MM.1S (cell line): ENCODE measurements around the gene RNASEH1.

Experiments
- CTCF ChIP-seq: fragments of 300-600 bp; sonication (generic); IDR thresholded peaks from 2 replicates; pipeline ENCODE4 v1.5.1; 2016; ENCODE audit warnings: antibody characterized with exemption, low read length, mixed read lengths
- EZH2 ChIP-seq: fragments of 300-600 bp; sonication (generic); optimal IDR thresholded peaks from 2 replicates; pipeline ENCODE3; 2017; ENCODE audit warnings: low read depth, mild to moderate bottlenecking, antibody characterized with exemption, low read length, mixed read lengths
- EZH2phosphoT487 ChIP-seq: fragments of 300-600 bp; sonication (generic); IDR thresholded peaks from 2 replicates; pipeline ENCODE4 v1.6.1; 2018; ENCODE audit warnings: antibody characterized with exemption, low read length

DNA sequence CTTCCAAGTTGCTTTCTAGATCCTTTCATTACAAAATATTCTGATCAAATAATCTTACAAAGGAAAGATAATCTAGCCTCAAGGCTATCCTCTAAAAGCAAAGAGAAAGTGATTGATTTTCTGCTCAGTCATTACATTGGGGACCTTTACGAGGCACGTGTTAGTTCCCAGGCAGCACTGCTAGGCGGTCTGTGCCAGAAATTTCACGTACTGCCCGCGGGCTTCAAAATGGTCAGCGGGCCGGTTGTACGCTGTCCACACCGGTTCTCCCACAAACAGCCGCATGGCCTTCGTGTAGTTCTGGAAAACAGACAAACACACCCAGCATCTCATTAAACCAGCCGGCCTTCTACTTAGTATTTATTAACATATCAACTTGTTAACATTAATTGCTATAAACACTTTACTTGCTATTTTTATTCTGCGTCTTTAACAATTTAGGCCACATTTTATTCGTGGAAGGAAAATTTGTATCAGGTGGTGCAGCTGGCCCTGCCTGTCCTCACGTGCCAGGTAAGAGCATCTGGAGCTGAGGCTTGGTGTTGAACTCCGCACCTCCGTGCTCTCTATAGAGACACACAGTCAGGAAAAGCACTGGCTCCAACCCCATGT is 59.2 kb downstream of the RNASEH1 start:
- TF ChIP-seq CTCF (no peak), EZH2 (no peak), EZH2phosphoT487 (no peak)
